Measurements from ENCODE around the gene TBC1D10A. TPM values are rescaled to one million over a fixed set of nuclear protein-coding genes. Genes with fewer than 3 reads are reported as not detected.

TBC1D10A gene
- polyA plus RNA-seq, 1 of the 3 experiments (the other 2 are of a cell fraction): 15.3 TPM

DNA sequence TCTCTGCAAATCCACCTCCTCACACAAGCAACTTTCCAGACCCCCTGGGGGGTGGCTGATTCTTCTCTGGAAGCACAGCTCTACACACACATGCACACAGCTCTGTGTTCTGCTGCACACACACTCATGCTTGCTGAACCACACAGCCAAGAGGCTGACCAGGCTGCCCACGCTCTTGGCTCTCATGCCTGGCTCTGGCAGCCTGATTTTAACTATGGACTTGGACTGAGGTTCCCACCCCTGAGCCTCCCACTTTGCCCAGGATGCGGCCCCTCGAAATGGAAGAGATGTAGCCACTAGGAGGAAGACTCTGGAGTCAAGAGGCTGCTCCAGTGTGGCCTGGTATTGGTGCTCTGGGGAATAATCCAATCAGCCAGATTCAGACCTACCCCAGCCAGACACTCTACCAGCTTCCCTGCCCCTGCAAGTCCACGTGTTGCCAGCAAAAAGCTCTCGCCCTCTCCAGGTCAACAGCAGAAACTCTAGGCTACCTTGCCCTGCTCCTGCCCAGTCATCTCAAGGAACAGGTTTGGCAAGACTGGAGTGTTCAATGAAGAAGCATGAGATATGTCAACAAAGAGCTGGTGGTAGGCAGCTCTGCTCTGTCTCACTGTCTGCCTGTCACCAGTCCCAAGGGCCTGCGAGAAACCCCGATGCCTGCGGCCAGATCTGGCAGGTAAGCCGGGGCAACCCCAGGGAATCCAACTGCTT is 28.6 kb downstream of the TBC1D10A start:
- no peak for TF ChIP-seq TCF12 (IDR thresholded peaks at IDR 0.05)
- no peaks in the 10 kb centered on the region for H3F3A ChIP-seq (replicated peaks; ENCODE audit: insufficient read depth)
- H3K27ac ChIP-seq (ENCODE audit: low read depth in 2 of 2, low read length in 1 of 2): no peak overlapping the region
- H3K79me2 ChIP-seq (ENCODE audit: insufficient read depth): no peaks in the 10 kb centered on the region; the same call in 1 of the 2 replicates
- no peak overlapping the region for H2AFZ ChIP-seq (ENCODE audit: low read depth)
- H3K27me3 ChIP-seq (ENCODE audit: insufficient read depth): no peaks in the 10 kb centered on the region
- POLR2A ChIA-PET: no interaction called here
- WGBS (ENCODE audit: low lambda C conversion rate): 93% methylated on average over 4 of the region's 9 CpGs
- H3K4me3 ChIP-seq (ENCODE audit: low read depth in 2 of 2, low read length in 1 of 2): no peak overlapping the region
- H3K9me3 ChIP-seq: no peaks in the 10 kb centered on the region
- CTCF ChIA-PET: interaction anchor here (0.7 to 1.5 kb wide), 4 partner anchors 10 to 43 kb away, joined by 3 to 5 read pairs (median 4); no protein-coding TSS in a partner anchor
- H3K36me3 ChIP-seq (replicated peaks in 1 of 2; ENCODE audit: control insufficient read depth in 1 of 2, insufficient read depth in 2 of 2, low read length in 1 of 2): peaks cover 0 to 44% of the 10 kb centered on the region in 2 experiments
- H3K4me2 ChIP-seq: no peak overlapping the region
- no peaks in the 10 kb centered on the region for H3K9me2 ChIP-seq
- DNase-seq: no peak
- no peaks in the 10 kb centered on the region for H3K4me1 ChIP-seq (ENCODE audit: control insufficient read depth in 1 of 2, insufficient read depth in 2 of 2, low read depth in 1 of 2, low read length in 1 of 2)
- H3K9ac ChIP-seq: no peak overlapping the region
- 0 out of 2 replicates have a peak, but pooled peaks cover 6% of the 10 kb centered on the region for H4K20me1 ChIP-seq (ENCODE audit: insufficient read depth)

- Histone ChIP-seq H3K79me2 (ENCODE audit: insufficient read depth) (no peaks in the 10 kb centered on the region; the same call in 1 of the 2 replicates), H3F3A (replicated peaks; ENCODE audit: insufficient read depth) (no peaks in the 10 kb centered on the region), H3K9me2 (no peaks in the 10 kb centered on the region), H3K4me1 (ENCODE audit: control insufficient read depth in 1 of 2, insufficient read depth in 2 of 2, low read depth in 1 of 2, low read length in 1 of 2) (no peaks in the 10 kb centered on the region), H3K4me2 (no peak overlapping the region), H3K27ac (ENCODE audit: low read depth in 2 of 2, low read length in 1 of 2) (no peak overlapping the region), H4K20me1 (ENCODE audit: insufficient read depth) (0 out of 2 replicates have a peak, but pooled peaks cover 6% of the 10 kb centered on the region), H3K36me3 (replicated peaks in 1 of 2; ENCODE audit: control insufficient read depth in 1 of 2, insufficient read depth in 2 of 2, low read length in 1 of 2) (peaks cover 0 to 51% of the 10 kb centered on the region in 2 experiments), H2AFZ (ENCODE audit: low read depth) (no peak overlapping the region), H3K4me3 (ENCODE audit: low read depth in 2 of 2, low read length in 1 of 2) (no peak overlapping the region), H3K9me3 (no peaks in the 10 kb centered on the region), H3K27me3 (ENCODE audit: insufficient read depth) (no peaks in the 10 kb centered on the region), H3K9ac (no peak overlapping the region)
- no peak for DNase-seq
- TF ChIP-seq, protein P1, sequence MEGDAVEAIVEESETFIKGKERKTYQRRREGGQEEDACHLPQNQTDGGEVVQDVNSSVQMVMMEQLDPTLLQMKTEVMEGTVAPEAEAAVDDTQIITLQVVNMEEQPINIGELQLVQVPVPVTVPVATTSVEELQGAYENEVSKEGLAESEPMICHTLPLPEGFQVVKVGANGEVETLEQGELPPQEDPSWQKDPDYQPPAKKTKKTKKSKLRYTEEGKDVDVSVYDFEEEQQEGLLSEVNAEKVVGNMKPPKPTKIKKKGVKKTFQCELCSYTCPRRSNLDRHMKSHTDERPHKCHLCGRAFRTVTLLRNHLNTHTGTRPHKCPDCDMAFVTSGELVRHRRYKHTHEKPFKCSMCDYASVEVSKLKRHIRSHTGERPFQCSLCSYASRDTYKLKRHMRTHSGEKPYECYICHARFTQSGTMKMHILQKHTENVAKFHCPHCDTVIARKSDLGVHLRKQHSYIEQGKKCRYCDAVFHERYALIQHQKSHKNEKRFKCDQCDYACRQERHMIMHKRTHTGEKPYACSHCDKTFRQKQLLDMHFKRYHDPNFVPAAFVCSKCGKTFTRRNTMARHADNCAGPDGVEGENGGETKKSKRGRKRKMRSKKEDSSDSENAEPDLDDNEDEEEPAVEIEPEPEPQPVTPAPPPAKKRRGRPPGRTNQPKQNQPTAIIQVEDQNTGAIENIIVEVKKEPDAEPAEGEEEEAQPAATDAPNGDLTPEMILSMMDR (IDR thresholded peaks at IDR 0.05): no peak
- TF ChIP-seq, protein P2, sequence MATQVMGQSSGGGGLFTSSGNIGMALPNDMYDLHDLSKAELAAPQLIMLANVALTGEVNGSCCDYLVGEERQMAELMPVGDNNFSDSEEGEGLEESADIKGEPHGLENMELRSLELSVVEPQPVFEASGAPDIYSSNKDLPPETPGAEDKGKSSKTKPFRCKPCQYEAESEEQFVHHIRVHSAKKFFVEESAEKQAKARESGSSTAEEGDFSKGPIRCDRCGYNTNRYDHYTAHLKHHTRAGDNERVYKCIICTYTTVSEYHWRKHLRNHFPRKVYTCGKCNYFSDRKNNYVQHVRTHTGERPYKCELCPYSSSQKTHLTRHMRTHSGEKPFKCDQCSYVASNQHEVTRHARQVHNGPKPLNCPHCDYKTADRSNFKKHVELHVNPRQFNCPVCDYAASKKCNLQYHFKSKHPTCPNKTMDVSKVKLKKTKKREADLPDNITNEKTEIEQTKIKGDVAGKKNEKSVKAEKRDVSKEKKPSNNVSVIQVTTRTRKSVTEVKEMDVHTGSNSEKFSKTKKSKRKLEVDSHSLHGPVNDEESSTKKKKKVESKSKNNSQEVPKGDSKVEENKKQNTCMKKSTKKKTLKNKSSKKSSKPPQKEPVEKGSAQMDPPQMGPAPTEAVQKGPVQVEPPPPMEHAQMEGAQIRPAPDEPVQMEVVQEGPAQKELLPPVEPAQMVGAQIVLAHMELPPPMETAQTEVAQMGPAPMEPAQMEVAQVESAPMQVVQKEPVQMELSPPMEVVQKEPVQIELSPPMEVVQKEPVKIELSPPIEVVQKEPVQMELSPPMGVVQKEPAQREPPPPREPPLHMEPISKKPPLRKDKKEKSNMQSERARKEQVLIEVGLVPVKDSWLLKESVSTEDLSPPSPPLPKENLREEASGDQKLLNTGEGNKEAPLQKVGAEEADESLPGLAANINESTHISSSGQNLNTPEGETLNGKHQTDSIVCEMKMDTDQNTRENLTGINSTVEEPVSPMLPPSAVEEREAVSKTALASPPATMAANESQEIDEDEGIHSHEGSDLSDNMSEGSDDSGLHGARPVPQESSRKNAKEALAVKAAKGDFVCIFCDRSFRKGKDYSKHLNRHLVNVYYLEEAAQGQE (IDR thresholded peaks at IDR 0.05; ENCODE audit: low read depth, low read length): no peak
- TF ChIP-seq NFIC (IDR thresholded peaks at IDR 0.05; ENCODE audit: borderline replicate concordance) (no peak), SIN3A (IDR thresholded peaks at IDR 0.05; ENCODE audit: borderline replicate concordance, low read depth, low read length) (no peak), YY1 (IDR thresholded peaks at IDR 0.05; ENCODE audit: low read depth) (no peak), GATA2 (CRISPR knock-in tag; IDR thresholded peaks at IDR 0.05) (no peak), MEF2A (IDR thresholded peaks at IDR 0.05; ENCODE audit: borderline replicate concordance, low read depth) (no peak), POLR2AphosphoS5 (IDR thresholded peaks at IDR 0.05; ENCODE audit: low read depth, low read length) (no peak), NRF1 (IDR thresholded peaks at IDR 0.05; ENCODE audit: low read depth, low read length) (no peak), CHD2 (IDR thresholded peaks at IDR 0.05; ENCODE audit: low read length, partially characterized antibody) (no peak), FOSL2 (IDR thresholded peaks at IDR 0.05; ENCODE audit: borderline replicate concordance, low read depth) (no peak), RAD21 (IDR thresholded peaks at IDR 0.05; ENCODE audit: low read length) (no peak)
- TF ChIP-seq, protein P3, sequence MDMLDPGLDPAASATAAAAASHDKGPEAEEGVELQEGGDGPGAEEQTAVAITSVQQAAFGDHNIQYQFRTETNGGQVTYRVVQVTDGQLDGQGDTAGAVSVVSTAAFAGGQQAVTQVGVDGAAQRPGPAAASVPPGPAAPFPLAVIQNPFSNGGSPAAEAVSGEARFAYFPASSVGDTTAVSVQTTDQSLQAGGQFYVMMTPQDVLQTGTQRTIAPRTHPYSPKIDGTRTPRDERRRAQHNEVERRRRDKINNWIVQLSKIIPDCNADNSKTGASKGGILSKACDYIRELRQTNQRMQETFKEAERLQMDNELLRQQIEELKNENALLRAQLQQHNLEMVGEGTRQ (IDR thresholded peaks at IDR 0.05; ENCODE audit: borderline replicate concordance, low read depth, low read length): no peak
- 88% methylated on average over 9 of the region's 11 CpGs for WGBS (ENCODE audit: low lambda C conversion rate)
- ChIA-PET POLR2A (no interaction called here), CTCF (interaction anchor here (0.7 to 1.5 kb wide), 3 partner anchors 10 to 42 kb away, joined by 3 to 5 read pairs (median 4); no protein-coding TSS in a partner anchor)
Observed at GRCh38 chr22:30297276-30297990, 29.3 kb downstream of the TBC1D10A start.
